Nucleus accumbens (tissue), 56 donors: ENCODE data around the gene RHOBTB3.
"Not testable (repeated sequence)": the region's sequence is repeated elsewhere in the genome, so short reads cannot be mapped to it uniquely, and the experiment has no call there.

Experiments used
- DNase-seq, 56 donors: peaks; one replicate each; lab custom pipeline; 2025; lab: John Stamatoyannopoulos, UW

Gene RHOBTB3

DNA sequence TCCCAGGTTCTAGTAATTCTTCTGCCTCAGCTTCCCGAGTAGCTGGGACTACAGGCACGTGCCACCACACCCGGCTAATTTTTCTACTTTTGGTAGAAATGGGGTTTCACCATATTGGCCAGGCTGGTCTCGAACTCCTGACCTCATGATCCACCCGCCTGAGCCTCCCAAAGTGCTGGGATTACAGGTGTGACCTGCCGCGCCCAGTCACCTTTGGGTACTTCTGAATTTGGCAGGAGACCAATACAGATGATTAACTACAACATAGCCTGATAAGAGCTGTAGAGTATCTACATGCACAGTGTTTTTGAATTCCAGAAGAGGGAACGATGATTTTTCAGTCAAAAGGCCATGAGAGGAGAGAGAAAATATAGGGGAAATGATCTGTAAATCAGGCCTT lies 81.9 kb downstream of the RHOBTB3 start:
- not testable (repeated sequence) for DNase-seq

DNA sequence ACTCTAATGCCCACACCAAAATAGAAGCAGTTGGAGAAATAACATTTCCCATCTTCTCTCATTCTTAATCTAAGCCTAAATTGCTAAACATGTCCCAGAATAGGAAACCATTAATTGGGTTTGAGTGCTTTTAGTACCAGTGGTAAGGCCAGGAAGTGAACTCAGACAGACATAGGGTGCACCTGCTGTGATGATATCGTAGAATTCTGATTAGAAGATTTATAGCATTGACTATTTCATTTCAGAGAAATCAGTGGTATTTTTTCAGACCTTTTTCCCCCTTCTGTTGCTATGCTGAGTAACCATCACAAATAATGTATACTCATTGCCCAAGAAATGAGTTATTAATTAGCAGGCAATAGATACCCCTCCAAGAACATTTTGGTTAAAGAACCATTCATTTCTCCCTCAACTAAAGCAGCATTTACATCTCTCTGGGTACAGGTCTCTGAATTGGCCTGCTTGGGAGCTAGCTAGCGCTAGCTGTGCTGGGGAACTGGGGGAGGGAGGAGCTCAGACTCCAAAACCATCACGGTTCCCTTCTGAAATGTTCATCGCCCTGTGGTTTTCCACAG lies 84.1 kb downstream of the RHOBTB3 start:
- DNase-seq, result no peak

DNA sequence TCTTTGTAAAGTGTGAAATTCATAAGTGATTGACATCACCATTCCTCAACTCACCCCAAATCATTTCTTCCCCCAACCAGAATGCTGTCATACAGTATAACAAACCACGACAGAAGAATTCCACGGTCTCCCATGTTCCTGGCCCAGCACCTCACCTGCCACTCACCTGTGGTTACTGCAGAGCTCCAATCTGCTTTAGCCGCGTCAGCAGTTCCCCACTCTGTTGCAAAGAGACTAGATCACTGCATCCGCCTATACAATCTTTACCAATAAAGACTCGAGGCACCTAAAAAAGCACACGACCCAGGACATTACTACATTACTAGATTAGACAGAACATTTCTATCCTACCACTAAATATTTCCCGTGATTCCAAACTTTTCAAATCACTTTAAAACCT lies 85.2 kb downstream of the RHOBTB3 start:
- DNase-seq, result no peak

DNA sequence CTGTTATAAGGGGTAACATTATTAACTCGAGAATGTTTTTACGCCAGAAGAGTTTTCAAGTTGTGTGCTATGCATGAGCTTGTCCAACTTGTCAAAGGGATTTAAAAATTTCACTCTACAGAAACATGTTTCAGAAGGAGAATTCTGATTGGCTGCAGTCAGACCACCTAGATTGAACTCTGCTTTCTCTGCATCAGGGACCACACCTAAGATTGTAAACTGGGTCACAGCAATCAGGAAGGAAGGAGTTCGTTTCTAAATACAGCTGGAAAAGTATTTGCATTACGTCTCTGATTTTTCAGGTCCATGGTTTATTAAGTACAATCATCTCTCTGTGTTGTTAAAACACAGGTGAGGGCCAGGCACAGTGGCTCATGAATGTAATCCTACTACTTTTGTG lies 85.6 kb downstream of the RHOBTB3 start:
- no peak for DNase-seq

DNA sequence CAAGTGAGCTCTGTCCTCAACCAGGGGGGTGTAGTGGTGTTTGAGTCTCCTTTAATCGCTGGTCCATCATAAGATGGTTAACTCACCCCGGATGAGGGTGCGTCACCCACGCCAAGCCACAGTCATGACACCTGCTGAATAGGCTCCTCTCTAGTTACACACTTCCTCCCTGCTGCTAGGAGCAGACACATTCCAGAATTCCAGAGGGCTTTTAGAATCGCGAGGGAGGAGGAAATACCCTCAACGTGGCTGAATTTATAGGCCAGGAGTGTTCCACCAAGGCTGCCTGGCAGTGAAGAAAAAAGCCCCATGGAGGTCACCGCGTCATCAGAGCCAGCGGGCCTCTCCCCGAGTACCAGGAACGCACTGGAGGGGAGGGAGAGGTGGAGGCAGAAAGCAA lies 86.3 kb downstream of the RHOBTB3 start:
- no peak for DNase-seq

DNA sequence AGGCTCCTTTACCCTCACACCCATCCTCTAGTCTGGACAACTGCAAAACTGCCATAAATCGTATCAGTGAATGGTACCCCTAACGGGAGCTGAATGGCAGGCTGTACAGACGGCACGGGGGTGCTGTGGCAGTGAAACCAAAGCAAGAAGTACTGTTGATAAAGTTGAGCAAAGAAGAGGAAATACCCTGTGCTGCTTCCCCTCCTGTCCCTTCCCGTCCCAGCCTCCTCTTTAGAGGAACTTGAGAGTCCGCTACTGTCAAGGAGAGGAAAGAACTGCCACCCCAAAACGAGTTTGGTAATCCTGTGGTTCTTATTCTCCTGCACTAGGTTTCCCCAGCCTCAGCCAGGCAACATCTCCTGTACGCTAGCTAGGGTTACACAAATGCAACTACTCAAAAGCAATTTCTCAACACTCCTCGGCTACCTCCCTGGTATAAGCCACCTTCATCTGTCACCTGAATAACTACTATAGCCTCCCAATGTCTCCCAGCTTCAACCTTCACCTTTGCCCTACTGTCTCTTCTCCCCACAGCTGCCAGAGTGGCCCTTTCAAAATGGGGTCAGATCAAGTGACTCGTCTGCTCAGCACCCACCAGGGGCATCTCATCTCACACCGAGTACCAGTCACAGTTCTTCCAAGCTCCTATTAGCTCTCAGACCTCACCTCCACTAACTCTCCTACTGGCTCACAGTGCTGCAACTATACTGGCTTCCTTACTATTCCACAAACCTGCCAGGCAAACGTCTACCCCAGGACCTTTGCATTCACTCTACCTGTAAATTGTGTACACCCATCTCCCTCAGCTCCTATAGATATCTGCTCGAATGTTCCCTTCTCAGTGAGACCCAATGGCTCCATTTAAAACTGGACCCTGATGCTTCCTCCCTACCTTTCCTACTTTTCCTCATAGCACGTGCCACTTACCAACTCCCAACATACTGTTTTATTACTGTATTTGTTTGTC lies 87.3 kb downstream of the RHOBTB3 start:
- DNase-seq, result peak in 11 of 56 donors; percentile 1 to 27 (median 12)

DNA sequence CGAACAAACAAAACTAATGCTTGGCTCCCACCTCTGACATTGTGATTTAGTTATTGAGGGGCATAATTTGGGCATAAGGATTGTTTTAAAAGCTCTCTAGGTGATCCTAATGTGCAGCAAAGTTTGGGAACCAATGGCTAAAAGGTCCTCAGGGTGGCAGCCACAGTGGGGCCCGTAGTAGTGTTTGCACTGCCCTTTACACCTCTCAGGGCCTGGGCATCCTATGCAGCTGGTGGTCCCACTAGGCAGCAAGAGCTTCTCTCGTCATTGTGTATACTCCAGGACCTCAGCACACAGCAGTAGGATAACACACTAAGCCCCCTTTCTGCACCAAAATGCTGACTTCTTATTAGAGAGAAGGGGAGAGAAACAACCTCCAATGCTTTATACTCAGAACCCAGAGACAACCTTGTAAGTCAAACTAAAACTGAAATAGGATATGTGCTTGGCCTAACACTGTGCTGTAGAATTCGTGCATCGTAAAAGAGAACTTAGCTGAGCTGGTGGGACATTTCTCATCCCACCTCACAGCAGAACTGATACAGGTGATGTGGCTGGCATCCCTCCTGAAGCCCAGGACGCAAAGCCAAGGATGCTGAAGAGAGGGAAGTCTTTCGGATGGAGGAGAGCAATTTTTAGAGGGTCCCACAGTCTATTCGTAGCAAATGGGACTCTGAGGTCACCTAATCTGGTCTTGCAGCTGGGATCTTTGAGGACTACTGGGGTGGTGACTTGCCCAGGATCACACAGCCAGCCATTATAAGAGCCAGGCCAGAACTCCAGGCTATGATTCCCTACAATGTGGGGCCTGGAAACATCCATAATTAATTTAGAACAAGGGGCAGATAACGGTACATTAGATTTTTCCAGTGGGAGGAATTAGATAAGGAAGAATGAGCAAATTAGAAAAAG lies 90.2 kb downstream of the RHOBTB3 start:
- no peak for DNase-seq

DNA sequence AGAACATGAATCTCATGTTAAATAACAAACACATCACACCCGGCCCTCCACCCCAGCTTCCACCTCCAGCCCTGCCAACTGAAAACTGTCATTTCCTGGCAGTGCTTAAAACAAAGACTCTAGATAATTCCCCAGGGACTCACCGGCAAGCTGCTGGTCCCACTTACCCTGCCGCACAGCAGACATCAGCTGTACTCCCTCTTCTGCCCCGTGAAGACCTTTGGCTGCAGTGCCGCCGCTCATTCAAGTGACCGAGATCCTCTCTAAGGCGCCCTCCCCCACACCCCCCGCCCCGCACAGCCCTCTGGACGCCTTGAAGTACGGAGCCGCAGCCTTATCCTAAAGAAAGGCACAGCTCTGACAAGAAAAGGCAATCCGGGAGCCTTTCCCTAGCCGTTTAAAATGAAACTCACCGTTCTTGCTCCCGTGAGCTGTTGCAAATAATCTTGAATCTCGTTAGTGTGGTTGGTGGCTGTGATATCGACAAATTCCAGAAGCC lies 91.0 kb downstream of the RHOBTB3 start:
- DNase-seq, result peak in 34 of 56 donors; percentile 8 to 69 (median 48)

DNA sequence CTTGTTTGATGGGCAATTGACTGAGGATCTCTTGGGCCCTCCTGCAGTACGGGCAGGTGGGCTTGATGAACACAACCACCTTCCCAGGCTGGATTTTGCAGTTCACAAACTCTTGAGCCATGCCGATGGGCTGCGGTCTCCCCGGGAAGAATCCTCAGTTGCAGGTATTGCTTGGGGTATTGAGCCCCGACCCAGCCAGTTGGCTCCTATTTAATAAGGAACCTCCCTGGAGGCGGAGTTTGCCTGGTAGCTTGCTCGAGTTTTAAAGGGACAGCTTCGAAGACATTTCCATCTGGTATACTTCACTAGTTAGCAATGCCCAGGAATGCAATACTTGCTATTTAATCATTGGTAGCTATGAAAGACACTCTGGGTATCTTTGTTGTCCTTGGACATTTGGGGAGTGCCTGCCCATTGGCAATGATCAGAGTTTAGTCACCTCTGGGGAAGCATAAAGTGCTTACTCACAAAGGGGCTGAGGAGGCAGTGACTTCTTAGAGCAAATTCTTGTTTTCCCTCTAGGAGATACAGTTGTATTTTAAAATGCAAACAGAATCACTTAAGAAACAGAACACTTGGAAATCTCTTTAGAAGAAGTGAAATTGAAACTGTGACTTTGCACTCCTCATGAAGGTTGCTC lies 91.5 kb downstream of the RHOBTB3 start, which contains the start of gene GLRX:
TSS of gene GLRX (minus strand) at position 185 of the 640 bp plus-strand sequence. CDS start at position 121, 64 bp downstream.
- peak in 53 of 56 donors; percentile 11 to 84 (median 54) for DNase-seq

DNA sequence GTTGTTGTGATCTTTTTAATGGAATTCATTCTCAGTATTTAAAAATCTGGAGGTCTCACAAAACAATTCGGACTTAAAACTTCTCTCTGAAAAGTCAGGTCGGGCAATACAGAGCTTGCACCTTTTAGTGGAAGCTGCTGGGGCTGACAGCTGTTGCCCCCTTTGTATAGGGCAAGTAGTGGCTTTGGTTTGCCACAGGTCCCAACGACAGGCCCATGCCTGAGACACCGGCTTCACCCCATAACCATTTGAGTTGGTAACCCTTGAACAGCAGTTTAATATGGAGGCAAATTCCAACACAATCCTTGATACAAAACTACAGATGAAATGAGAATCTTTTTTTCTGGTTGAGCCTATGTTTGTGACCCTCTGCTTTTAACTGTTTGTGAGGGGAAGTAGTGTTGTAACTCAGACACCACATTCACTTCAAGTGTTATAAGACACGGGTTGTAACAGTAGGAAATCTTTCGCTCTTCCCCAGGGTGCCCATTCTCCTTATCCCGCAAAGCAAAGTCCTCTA lies 92.1 kb downstream of the RHOBTB3 start:
- DNase-seq, result no peak

DNA sequence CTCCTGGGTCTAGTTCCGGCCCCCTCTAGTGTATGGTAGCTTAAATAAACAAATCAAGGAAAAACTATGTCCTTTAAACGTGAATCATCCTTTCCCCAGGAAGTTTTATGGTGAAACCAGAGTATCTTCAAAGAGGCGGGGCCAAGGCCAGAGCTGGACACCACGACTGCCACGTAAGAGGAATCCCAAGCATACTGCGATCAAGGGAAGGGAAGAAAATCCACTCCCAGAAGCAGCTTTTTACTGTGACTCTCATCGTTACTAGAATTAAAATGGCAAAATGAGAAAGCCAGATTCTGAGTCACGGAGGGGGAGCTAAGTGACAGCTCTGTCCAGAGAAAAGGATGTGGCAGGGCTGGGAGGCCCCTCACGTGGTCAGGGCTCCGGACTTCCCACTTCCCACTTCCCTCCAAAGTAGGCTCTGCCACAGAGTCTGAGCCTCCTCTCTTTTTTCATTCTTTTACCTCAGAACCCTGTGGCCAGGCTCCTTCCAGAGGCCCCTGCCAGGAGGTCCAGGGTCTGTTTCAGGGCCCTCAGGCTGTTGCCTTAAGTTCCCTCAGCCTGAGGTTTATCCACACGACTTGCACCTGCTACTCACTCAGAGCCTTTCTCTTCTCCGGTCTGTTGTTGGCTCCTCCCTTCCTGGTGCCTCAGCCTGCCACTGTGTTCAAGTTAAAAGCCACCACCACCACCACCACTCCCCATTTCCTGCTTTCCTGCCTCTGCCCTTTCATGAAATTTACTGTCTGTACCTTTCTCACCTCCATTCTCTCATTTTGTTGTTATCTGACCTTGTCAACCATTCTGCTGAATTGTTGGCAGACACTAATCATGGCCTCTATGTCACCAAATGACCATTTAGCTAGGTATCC lies 92.8 kb downstream of the RHOBTB3 start:
- DNase-seq, result peak in 10 of 56 donors; percentile 5 to 39 (median 14)

DNA sequence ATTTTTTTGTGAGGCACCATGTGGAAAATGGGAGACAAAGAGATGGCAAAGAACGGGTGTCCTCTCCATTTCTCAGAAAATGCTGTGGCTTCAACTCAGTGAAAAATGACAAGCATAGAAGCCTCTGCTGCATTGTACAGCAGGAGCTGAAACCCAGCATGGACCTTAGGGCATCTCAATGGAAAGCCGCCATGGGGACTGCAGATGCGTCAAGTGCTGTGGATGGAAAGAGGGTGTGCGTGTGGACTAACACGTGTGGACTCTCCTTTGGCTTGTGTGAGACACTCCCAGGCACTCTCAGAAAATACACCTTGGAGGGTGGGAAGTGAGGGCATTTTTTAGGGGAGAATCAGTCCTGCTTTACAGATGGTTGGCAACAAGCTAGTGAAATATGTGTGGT lies 93.6 kb downstream of the RHOBTB3 start:
- DNase-seq, result no peak

DNA sequence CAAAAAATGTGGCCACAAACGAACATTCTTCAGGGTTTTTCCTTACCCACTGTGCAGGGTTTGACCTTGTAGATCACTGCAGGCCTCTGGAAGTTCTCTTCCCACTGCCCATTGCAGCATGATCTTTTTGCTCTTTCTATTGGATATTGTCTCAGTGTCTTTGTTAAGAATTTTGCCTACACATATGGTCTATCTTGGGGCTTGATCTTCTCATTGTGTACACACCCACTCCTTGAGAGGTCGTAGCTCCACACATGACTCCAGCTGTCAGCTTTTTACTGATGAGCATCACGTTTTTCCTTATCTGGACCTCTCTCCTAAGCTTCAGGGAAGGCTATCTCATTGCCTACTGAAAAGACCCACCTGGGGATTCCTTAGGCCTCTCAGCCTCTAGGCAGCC lies 94.4 kb downstream of the RHOBTB3 start:
- no peak for DNase-seq

DNA sequence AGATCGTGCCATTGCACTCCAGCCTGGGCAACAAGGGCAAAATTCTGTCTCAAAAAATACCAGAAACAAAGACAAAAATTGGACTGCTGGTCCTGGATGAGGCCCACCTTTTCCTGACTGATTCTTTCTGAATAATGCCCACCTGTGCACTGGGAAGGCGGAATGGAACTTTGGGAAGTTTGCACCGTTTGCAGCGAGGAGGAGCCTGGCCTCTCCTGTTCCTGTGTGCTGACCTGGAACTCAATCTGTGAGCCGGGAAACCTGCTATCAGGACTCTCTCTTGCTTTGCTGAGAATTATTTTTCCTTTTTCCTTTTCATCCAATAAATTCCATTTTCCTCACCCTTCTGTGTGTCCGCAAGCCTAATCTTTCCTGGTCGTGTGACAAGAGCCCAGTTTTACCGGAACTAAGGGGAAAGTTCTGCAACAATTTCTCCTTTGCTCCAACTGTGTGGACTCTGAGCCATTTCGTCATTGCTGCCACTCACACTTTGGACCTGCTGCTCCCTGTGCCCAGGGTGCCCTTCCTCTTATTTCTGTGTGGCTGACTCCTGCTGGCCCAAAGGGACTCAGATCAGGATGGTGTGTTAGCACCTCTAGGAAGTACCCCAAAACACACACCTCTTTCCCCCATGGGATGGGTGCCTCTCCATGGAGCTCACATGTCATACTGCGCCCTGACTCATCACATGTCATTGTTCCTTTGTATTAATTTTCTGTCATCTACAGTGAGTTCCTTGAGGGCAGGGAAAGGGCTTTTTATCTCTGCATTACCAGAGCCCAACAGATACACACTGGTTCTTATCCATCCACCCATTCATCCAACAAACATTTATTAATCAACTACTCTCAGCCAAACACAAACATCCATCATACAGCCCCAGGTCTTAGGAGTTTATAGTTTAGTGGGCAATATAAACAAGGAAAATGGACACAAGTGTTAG lies 96.1 kb downstream of the RHOBTB3 start:
- no peak for DNase-seq

DNA sequence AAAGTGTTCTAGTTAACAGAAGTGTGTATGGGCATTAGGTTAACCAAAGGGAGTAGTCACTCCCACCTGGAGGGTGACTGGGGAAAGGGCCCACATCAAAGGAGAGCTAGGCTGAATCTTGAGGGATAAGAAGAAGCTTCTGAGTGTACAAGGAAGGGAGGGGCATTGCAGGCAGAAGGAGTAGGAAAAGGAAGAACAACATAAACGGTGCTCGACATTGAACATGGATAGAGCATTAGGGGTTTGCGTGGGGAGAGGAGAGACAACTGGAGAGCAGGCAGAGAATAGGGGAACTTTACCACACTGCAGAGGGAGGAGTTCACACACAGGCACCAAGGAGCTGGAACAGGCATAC lies 96.7 kb downstream of the RHOBTB3 start:
- no peak for DNase-seq

DNA sequence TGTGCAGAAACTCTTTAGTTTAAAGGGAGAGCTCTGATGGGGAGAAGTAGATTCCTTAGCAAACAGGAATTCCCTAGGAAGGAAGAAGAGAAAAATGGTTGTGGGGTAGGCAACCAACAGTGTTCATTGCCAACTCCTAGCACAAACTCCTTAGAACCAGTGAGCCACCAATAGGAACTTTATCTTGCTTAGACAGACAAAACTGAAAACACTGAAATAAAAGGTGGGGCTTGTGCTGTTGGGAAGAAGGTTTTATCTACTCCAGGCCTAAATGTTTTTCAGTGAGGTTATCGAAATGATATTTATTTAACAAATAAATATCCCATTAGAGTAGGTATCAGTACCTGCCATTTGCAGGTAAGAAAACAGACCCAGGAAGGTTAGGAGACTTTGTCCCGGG lies 99.1 kb downstream of the RHOBTB3 start:
- DNase-seq, result no peak

DNA sequence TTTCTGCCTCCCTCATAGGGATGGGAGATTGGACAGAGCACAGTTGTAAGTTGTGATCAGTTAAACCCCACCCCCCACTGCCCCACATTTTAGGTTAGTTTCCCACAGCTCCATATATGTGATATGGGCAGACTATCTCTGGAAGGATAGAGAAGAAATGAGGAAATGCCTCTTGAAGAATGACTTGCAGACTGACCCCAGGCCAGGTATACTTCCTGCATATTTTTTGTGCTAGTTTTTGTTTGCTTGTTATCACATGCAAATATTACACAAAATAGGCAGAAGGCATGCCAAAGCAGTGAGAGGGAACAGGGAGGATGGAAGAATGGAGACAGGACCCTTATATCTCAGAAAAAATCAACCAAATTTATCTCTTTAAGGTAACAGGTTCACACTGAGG lies 101.5 kb downstream of the RHOBTB3 start:
- DNase-seq, result no peak
